K562 (cell line): ENCODE data around the gene PON2. TPM values are rescaled to one million over a fixed set of nuclear protein-coding genes. Genes with fewer than 3 reads are reported as not detected.

Experiments
- ATAC-seq: fragments of 200-7000 bp; cut with Tn5 transposase; 3 replicates; pipeline ENCODE4 v1.9.1; 2020; ENCODE audit warnings: moderate library complexity
- BruUV-seq: library from RNA; stranded (reverse); fragments of 400-500 nt; replicated peaks from 2 replicates; lab custom pipeline; 2021; lab: Mats Ljungman, UMichigan
- CTCF ChIA-PET: fragments of 300-600 bp; formaldehyde crosslinking; extraction: SDS; loops from one replicate; lab custom pipeline; 2021; ENCODE audit warnings: low intra/inter-chr PET ratio; lab: Yijun Ruan, JAX
- POLR2A ChIA-PET: fragments of 300-600, 350-650 bp; sonication (Branson Sonifier 250); formaldehyde crosslinking; extraction: SDS; loops from one replicate; lab custom pipeline; 2021; ENCODE audit warnings: antibody characterized with exemption, inconsistent platforms; lab: Yijun Ruan, JAX
- DNase-seq, 4 experiments: peaks; one replicate each; pipeline versions ENCODE4 v3.0.0 to v3.0.0-alpha.2; 2011 to 2018; ENCODE audit warnings: low spot score in 3 of 4, mixed read lengths in 3 of 4; ENCODE audit errors: extremely low read depth in 1 of 4
- FAIRE-seq: peaks from 2 replicates; lab custom pipeline; 2011; peaks lifted over from hg19 to GRCh38; lab: Jason Lieb, UNC
- H2AFZ ChIP-seq: 2 replicates; pipeline ENCODE4 v1.6.0; 2011; ENCODE audit warnings: low read depth, low read length, control low read depth, inconsistent platforms
- H3K27ac ChIP-seq: fragments of 200-600 bp; 3 replicates; pipeline ENCODE4 v1.8.0; 2011; ENCODE audit warnings: low read depth, mild to moderate bottlenecking, control low read depth, inconsistent platforms, low read length, moderate library complexity, mixed read lengths; ENCODE audit errors: extremely low read depth
- H3K27me3 ChIP-seq, 2 experiments: fragments of 300-600 bp in 1 of 2; 2 replicates in 1 of 2; 3 replicates in 1 of 2; pipeline versions ENCODE4 v1.6.0 to v1.8.0; 2011; ENCODE audit warnings: inconsistent platforms in 2 of 2, low read length in 2 of 2, mild to moderate bottlenecking in 1 of 2, mixed read lengths in 1 of 2, moderate library complexity in 1 of 2; ENCODE audit not compliant: control insufficient read depth in 2 of 2, insufficient read depth in 2 of 2
- H3K36me3 ChIP-seq: fragments of 300-600 bp; 3 replicates; pipeline ENCODE4 v1.8.0; 2011; ENCODE audit warnings: mild to moderate bottlenecking, low read length, inconsistent platforms; ENCODE audit not compliant: control insufficient read depth, insufficient read depth
- H3K4me1 ChIP-seq, 2 experiments: fragments of 200-600 bp in 1 of 2; replicated peaks in 1 of 2; 2 replicates in 1 of 2; 3 replicates in 1 of 2; pipeline versions ENCODE4 v1.5.1 to v1.8.0; 2011; ENCODE audit warnings: inconsistent platforms in 2 of 2, low read length in 2 of 2, mild to moderate bottlenecking in 1 of 2, mixed read lengths in 1 of 2, moderate library complexity in 1 of 2; ENCODE audit not compliant: control insufficient read depth in 2 of 2, insufficient read depth in 2 of 2
- H3K4me2 ChIP-seq: 2 replicates; pipeline ENCODE4 v1.6.1; 2011; ENCODE audit warnings: low read length, control low read depth, inconsistent platforms, mixed read lengths; ENCODE audit not compliant: insufficient read depth
- H3K4me3 ChIP-seq: fragments of 200-600 bp; sonication (generic), shearing (Covaris generic); 2 replicates; pipeline ENCODE4 v1.5.1; 2016; ENCODE audit warnings: control low read depth, inconsistent platforms
- H3K79me2 ChIP-seq: fragments of 200-600 bp; 3 replicates; pipeline ENCODE4 v1.8.0; 2011; ENCODE audit warnings: low read length, inconsistent platforms; ENCODE audit not compliant: control insufficient read depth, insufficient read depth
- H3K9ac ChIP-seq, 2 experiments: 2 replicates each; pipeline versions ENCODE4 v1.6.0 to v1.6.1; 2011; ENCODE audit warnings: low read depth in 2 of 2, low read length in 2 of 2, control low read depth in 1 of 2, inconsistent platforms in 1 of 2, mild to moderate bottlenecking in 1 of 2, mixed read lengths in 1 of 2; ENCODE audit not compliant: insufficient read depth in 1 of 2
- H3K9me1 ChIP-seq: one replicate; pipeline ENCODE4 v1.6.0; 2011; ENCODE audit warnings: inconsistent platforms, mild to moderate bottlenecking, low read length, moderate library complexity; ENCODE audit not compliant: control insufficient read depth, insufficient read depth
- H3K9me3 ChIP-seq: replicated peaks from 2 replicates; pipeline ENCODE4 v1.5.1; 2011; ENCODE audit warnings: low read depth, low read length, inconsistent platforms; ENCODE audit not compliant: control insufficient read depth, insufficient read depth
- H4K20me1 ChIP-seq: replicated peaks from 2 replicates; pipeline ENCODE4 v1.6.1; 2011; ENCODE audit warnings: low read length, inconsistent platforms, mixed read lengths; ENCODE audit not compliant: control insufficient read depth, insufficient read depth
- ASH1L ChIP-seq: fragments of 450-650 bp; IDR thresholded peaks from 2 replicates; pipeline ENCODE4 v1.6.1; 2018; ENCODE audit warnings: borderline replicate concordance, mild to moderate bottlenecking, low read depth; ENCODE audit not compliant: partially characterized antibody
- EZH2 ChIP-seq: IDR thresholded peaks from 2 replicates; pipeline ENCODE4 v1.6.1; 2012; ENCODE audit warnings: low read depth, mild to moderate bottlenecking, inconsistent platforms, low read length, borderline replicate concordance
- KLF16 ChIP-seq: IDR thresholded peaks from 2 replicates; pipeline ENCODE4 v1.6.1; 2016; ENCODE audit warnings: antibody characterized with exemption
- NELFE ChIP-seq: IDR thresholded peaks from 2 replicates; pipeline ENCODE4 v1.6.1; 2011; ENCODE audit warnings: mild to moderate bottlenecking; ENCODE audit not compliant: insufficient read depth, insufficient read length
- ZNF274 ChIP-seq: IDR thresholded peaks from 2 replicates; pipeline ENCODE4 v1.6.1; 2011; ENCODE audit warnings: low read depth, mild to moderate bottlenecking, low read length, moderate library complexity, borderline replicate concordance
- ZNF512 ChIP-seq: IDR thresholded peaks from 2 replicates; pipeline ENCODE4 v1.6.1; 2016; ENCODE audit warnings: missing genetic modification characterization, missing compliant biosample characterization
- WGBS: fragments of 100-300 bp; shearing (Covaris generic); methylation state at CpG from one replicate; pipeline ENCODE4 v1.1.6; 2016; ENCODE audit warnings: low coverage, mixed read lengths; ENCODE audit not compliant: insufficient coverage; ENCODE audit errors: missing lambda C conversion rate; 5-methylcytosine and 5-hydroxymethylcytosine counted together
- in situ Hi-C: fragments of 300-500 bp; cut with MboI; formaldehyde crosslinking; loops from 4 replicates; pipeline ENCODE4 v1.15.0; 2018; ENCODE audit warnings: inconsistent platforms, mixed read lengths
- intact Hi-C: fragments of 100-400 bp; cut with micrococcal nuclease; formaldehyde crosslinking; loops from 2 replicates; pipeline ENCODE4 v1.14.2; 2022
- polyA plus RNA-seq, 8 experiments: library from polyadenylated mRNA; depleted of rRNA in 4 of 8; stranded (reverse) in 5 of 8; unstranded in 3 of 8; fragments of >200 nt; fragmentation: Nextera tagmentation in 2 of 8; fragmentation: Illumina TruSeq in 1 of 8; extraction: Ambion mirVana in 2 of 8; extraction: Trizol in 1 of 8; gene quantifications; 2 replicates each; pipeline versions ENCODE4 v1.2.1 to v1.2.3, GENCODE V29; 2011 to 2014; ENCODE audit warnings: inconsistent platforms in 1 of 8, missing spikeins in 1 of 8
- total RNA-seq, 7 experiments: library from RNA; depleted of rRNA in 6 of 7; stranded (reverse); fragments of >200 nt in 6 of 7; fragmentation: Illumina TruSeq in 2 of 7; extraction: Trizol in 2 of 7; gene quantifications; 2 replicates each; pipeline versions ENCODE4 v1.2.1 to v1.2.3, GENCODE V29; 2011 to 2021; ENCODE audit warnings: low replicate concordance in 1 of 7
- TF ChIP-seq, protein P1 (sequence below), 2 experiments: fragments of 450-650 bp in 1 of 2; sonication (generic) in 1 of 2; formaldehyde crosslinking in 1 of 2; IDR thresholded peaks in 1 of 2; conservative IDR thresholded peaks in 1 of 2; 2 replicates each; pipeline versions ENCODE4 v1.6.1 to v1.8.1; 2016 to 2023; ENCODE audit warnings: mild to moderate bottlenecking in 2 of 2, moderate library complexity in 2 of 2, inconsistent platforms in 1 of 2, missing genetic modification reagents in 1 of 2

Gene PON2
- total and polyA plus RNA-seq, 9 of the 15 experiments (the other 6 are each of a cell fraction or from before 2014, with no cell fraction given): 8.5 to 30.1 (median 21.9) TPM

DNA sequence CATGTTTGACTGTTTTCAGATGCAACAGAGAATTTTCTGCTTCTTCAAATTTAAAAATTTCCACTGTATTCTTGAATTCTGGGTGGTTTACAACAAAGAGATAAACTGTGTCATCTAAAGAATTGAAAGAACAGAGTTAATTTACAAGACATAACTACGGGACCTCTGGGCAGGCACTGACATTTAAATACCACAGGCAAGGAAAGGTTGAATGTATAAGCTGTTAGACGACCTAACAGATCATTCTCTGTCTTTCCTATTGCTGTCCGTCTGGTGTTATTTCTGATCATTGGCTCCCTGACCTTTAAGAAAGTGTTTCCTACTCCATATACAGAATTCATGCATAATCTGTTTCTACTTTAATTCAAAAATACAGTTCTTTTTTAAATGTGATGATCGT lies 23.2 kb downstream of the PON2 start (continued):
- no peak for TF ChIP-seq ZNF512 (tag)

- WGBS: 78% methylated on average over 3 of the region's 3 CpGs
- no peak for DNase-seq
- peaks cover 21% of the 10 kb centered on the region; the same call in 2 of the 3 replicates for H3K36me3 ChIP-seq
- TF ChIP-seq EZH2: no peak
- TF ChIP-seq, protein P1, sequence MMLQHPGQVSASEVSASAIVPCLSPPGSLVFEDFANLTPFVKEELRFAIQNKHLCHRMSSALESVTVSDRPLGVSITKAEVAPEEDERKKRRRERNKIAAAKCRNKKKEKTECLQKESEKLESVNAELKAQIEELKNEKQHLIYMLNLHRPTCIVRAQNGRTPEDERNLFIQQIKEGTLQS (IDR thresholded peaks at IDR 0.05): peak; percentile 38; the same call in 1 of the 2 replicates
- TF ChIP-seq, protein P1 (CRISPR knock-in tag; conservative IDR thresholded peaks at IDR 0.05): no peak
- TF ChIP-seq KLF16: no peak
- TF ChIP-seq ZNF274: no peak
- no peak for TF ChIP-seq ASH1L
- no peak for TF ChIP-seq NELFE
- FAIRE-seq: no peak
- no peaks in the 10 kb centered on the region for H3K9me1 ChIP-seq
- intact Hi-C loops: no loop called here
- no TSS peak for BruUV-seq
- no peak for ATAC-seq
- H4K20me1 ChIP-seq: no peaks in the 10 kb centered on the region
- no peak overlapping the region for H3K27ac ChIP-seq
- H3K4me3 ChIP-seq: no peak overlapping the region
- no peak overlapping the region for H3K4me2 ChIP-seq
- H2AFZ ChIP-seq: no peak overlapping the region
- no peaks in the 10 kb centered on the region for H3K9me3 ChIP-seq
- H3K79me2 ChIP-seq: no peaks in the 10 kb centered on the region
- ChIA-PET POLR2A (interaction anchor here (1.5 kb wide), 1 partner anchor 14 kb away, joined by 3 read pairs; no protein-coding TSS in a partner anchor), CTCF (no interaction called here)
- in situ Hi-C loops: no loop called here
- no peak overlapping the region for H3K9ac ChIP-seq
- no peaks in the 10 kb centered on the region for H3K4me1 ChIP-seq
- no peaks in the 10 kb centered on the region for H3K27me3 ChIP-seq
These were observed 23.8 kb downstream of the PON2 start for GRCh38 chr7:95411036-95411435.
